Tibial artery (tissue), 4 donors: Measurements from ENCODE around the gene MTFMT.
"Not testable (repeated sequence)": the region's sequence is repeated elsewhere in the genome, so short reads cannot be mapped to it uniquely, and the experiment has no call there.

Source experiments
- DNase-seq, 2 donors: peaks; one replicate each; pipeline ENCODE4 v3.0.0-alpha.2; 2019
- H3K27ac ChIP-seq, 2 donors: fragments of 200-600 bp; sonication (generic) in 1 of 2; 1 replicate in 1 of 2; 2 replicates in 1 of 2; pipeline ENCODE4 v1.5.1; 2018 to 2019; ENCODE audit warnings: mild to moderate bottlenecking in 1 of 2
- H3K27me3 ChIP-seq, 2 donors: fragments of 200-600 bp; sonication (generic) in 1 of 2; one replicate each; pipeline versions ENCODE4 v1.5.1 to v1.6.0; 2016 to 2019
- H3K36me3 ChIP-seq, 3 donors: fragments of 200-600 bp; sonication (generic) in 2 of 3; one replicate each; pipeline ENCODE4 v1.5.1; 2016 to 2019; ENCODE audit warnings: mild to moderate bottlenecking in 2 of 3
- H3K4me1 ChIP-seq, 4 donors: fragments of 200-600 bp; sonication (generic) in 2 of 4; 1 replicate in 3 of 4; 2 replicates in 1 of 4; pipeline ENCODE4 v1.5.1; 2016 to 2019
- H3K4me3 ChIP-seq, 2 donors: fragments of 200-600 bp; sonication (generic) in 1 of 2; 1 replicate in 1 of 2; 2 replicates in 1 of 2; pipeline ENCODE4 v1.5.1; 2018 to 2019; ENCODE audit warnings: mild to moderate bottlenecking in 2 of 2
- H3K9me3 ChIP-seq, 3 donors: fragments of 200-600 bp; sonication (generic) in 1 of 3; one replicate each; pipeline ENCODE4 v1.5.1; 2016 to 2019
- intact Hi-C: fragments of 100-400 bp; cut with DNase I; formaldehyde crosslinking; loops from one replicate; pipeline ENCODE4 v1.15.0; 2023; ENCODE audit warnings: low total_unique reads
- TF ChIP-seq, protein P1 (sequence below), 2 experiments: fragments of 200-600 bp in 1 of 2; fragments of 450-650 bp in 1 of 2; IDR thresholded peaks; one replicate each; pipeline ENCODE4 v1.5.1; 2017 to 2019; ENCODE audit warnings: antibody characterized with exemption in 2 of 2, mild to moderate bottlenecking in 1 of 2, moderate library complexity in 1 of 2

MTFMT gene

GRCh38 chr15:65021488-65021887, 8.0 kb downstream of the MTFMT start:
- intact Hi-C loops: loop anchor here (10.0 kb wide), 1 partner anchor 253 kb away; no protein-coding TSS in a partner anchor
- H3K4me3 ChIP-seq: no peak overlapping the region
- no peaks in the 10 kb centered on the region for H3K27me3 ChIP-seq
- no peaks in the 10 kb centered on the region for H3K9me3 ChIP-seq
- TF ChIP-seq, protein P1, sequence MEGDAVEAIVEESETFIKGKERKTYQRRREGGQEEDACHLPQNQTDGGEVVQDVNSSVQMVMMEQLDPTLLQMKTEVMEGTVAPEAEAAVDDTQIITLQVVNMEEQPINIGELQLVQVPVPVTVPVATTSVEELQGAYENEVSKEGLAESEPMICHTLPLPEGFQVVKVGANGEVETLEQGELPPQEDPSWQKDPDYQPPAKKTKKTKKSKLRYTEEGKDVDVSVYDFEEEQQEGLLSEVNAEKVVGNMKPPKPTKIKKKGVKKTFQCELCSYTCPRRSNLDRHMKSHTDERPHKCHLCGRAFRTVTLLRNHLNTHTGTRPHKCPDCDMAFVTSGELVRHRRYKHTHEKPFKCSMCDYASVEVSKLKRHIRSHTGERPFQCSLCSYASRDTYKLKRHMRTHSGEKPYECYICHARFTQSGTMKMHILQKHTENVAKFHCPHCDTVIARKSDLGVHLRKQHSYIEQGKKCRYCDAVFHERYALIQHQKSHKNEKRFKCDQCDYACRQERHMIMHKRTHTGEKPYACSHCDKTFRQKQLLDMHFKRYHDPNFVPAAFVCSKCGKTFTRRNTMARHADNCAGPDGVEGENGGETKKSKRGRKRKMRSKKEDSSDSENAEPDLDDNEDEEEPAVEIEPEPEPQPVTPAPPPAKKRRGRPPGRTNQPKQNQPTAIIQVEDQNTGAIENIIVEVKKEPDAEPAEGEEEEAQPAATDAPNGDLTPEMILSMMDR (IDR thresholded peaks at IDR 0.05): no peak
- peaks cover 40 to 83% (median 64%) of the 10 kb centered on the region in 3 donors for H3K36me3 ChIP-seq
- peaks cover 0 to 12% (median 0%) of the 10 kb centered on the region in 4 donors for H3K4me1 ChIP-seq
- H3K27ac ChIP-seq: no peak overlapping the region
- no peak for DNase-seq

- Histone ChIP-seq H3K36me3 (peaks cover 50 to 83% (median 68%) of the 10 kb centered on the region in 3 donors), H3K27ac (no peak overlapping the region), H3K9me3 (no peaks in the 10 kb centered on the region), H3K4me1 (peaks cover 0 to 2% (median 0%) of the 10 kb centered on the region in 4 donors), H3K4me3 (no peak overlapping the region), H3K27me3 (no peaks in the 10 kb centered on the region)
- DNase-seq: no peak
- intact Hi-C loops: loop anchor here (10.0 kb wide), 1 partner anchor 254 kb away; no protein-coding TSS in a partner anchor
- TF ChIP-seq, protein P1 (IDR thresholded peaks at IDR 0.05): no peak
Observed at GRCh38 chr15:65020419-65020818, 9.0 kb downstream of the MTFMT start.

DNA sequence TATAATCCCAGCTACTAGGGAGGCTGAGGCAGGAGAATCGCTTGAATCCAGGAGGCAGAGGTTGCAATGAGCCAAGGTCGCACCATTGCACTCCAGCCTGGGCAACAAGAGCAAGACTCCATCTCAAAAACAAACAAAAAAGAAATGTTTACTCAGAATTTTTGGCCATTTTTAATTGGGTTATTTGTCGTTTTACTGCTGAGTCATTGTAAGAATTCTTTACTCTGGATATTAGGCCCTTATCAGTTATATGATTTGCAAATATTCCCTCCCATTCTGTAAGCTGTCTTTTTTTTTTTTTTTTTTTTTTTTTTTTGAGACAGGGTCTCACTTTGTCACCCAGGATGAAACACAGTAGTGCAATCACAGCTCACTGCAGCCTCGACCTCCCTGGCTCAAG, 18.2 kb downstream of the MTFMT start:
- DNase-seq, H3K4me1 ChIP-seq, H3K4me3 ChIP-seq, H3K27me3 ChIP-seq, H3K27ac ChIP-seq, H3K9me3 ChIP-seq, intact Hi-C loops: not testable (repeated sequence)
- peaks cover 41 to 69% (median 50%) of the 10 kb centered on the region in 3 donors for H3K36me3 ChIP-seq

DNA sequence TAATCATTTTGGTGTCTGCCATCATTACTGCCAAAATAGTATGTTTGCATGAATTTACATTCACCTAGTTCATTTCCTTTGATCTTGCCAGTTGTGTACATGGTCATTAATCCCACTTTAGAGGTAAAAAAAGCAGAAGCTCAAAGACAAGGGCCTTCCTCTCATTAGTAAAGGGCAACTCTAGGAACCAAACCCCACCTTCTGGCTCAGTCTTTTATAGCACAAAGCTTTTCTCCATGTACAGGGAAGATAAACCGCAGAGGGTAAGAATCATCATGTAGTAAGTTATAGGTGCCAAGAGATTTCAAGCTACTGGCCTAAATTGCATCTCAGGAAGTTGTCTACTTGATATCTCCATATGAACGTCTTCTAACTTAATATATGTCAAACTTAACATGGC, 20.5 kb downstream of the MTFMT start:
- Histone ChIP-seq H3K4me1 (no peaks in the 10 kb centered on the region), H3K9me3 (peaks cover 0 to 6% (median 0%) of the 10 kb centered on the region in 3 donors), H3K4me3 (no peak overlapping the region), H3K36me3 (peaks cover 24 to 67% (median 33%) of the 10 kb centered on the region in 3 donors), H3K27me3 (no peaks in the 10 kb centered on the region), H3K27ac (no peak overlapping the region)
- DNase-seq: no peak
- intact Hi-C loops: no loop called here
- TF ChIP-seq, protein P1 (IDR thresholded peaks at IDR 0.05): no peak

DNA sequence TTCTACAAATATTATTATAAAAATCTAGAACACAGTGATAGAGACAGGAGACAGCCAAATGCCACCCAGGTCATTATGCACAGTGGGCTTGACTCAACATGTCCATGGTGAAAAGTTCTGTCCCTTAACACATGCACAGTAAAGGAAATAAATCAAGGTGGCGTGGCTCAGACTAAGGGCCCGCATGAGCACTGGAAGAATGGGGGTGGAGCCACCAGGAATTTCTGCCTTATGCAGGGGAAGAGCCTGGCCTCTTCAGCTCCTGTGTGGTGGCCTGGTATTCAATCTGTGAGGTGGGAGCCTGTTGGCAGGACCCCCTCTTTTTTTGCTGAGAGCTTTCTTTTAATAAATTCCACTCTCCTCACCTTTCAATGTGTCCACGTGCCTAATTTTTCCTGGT, 22.6 kb downstream of the MTFMT start:
- no peaks in the 10 kb centered on the region for H3K4me1 ChIP-seq
- intact Hi-C loops: no loop called here
- H3K36me3 ChIP-seq: peaks cover 16 to 68% (median 29%) of the 10 kb centered on the region in 3 donors
- no peak overlapping the region for H3K4me3 ChIP-seq
- no peak for DNase-seq
- TF ChIP-seq, protein P1 (IDR thresholded peaks at IDR 0.05): no peak
- no peaks in the 10 kb centered on the region for H3K9me3 ChIP-seq
- H3K27ac ChIP-seq: no peak overlapping the region
- H3K27me3 ChIP-seq: no peaks in the 10 kb centered on the region

GRCh38 chr15:65004993-65005392, 24.4 kb downstream of the MTFMT start:
- intact Hi-C loops: no loop called here
- TF ChIP-seq, protein P1 (IDR thresholded peaks at IDR 0.05): no peak
- no peak for DNase-seq
- Histone ChIP-seq H3K27ac (no peak overlapping the region), H3K36me3 (peaks cover 16 to 57% (median 22%) of the 10 kb centered on the region in 3 donors), H3K4me3 (no peak overlapping the region), H3K27me3 (no peaks in the 10 kb centered on the region), H3K4me1 (no peaks in the 10 kb centered on the region), H3K9me3 (no peaks in the 10 kb centered on the region)
